K562 (cell line): Measurements from ENCODE around the gene TCOF1. TPM values are rescaled to one million over a fixed set of nuclear protein-coding genes. Genes with fewer than 3 reads are reported as not detected.
A peak's percentile ranks its signal among the peaks of the same experiment; 100 is the strongest.

Experiments
- ATAC-seq: fragments of 200-7000 bp; cut with Tn5 transposase; 3 replicates; pipeline ENCODE4 v1.9.1; 2020; ENCODE audit warnings: moderate library complexity
- BruUV-seq: library from RNA; stranded (reverse); fragments of 400-500 nt; replicated peaks from 2 replicates; lab custom pipeline; 2021; lab: Mats Ljungman, UMichigan
- CTCF ChIA-PET: fragments of 300-600 bp; formaldehyde crosslinking; extraction: SDS; loops from one replicate; lab custom pipeline; 2021; ENCODE audit warnings: low intra/inter-chr PET ratio; lab: Yijun Ruan, JAX
- POLR2A ChIA-PET: fragments of 300-600, 350-650 bp; sonication (Branson Sonifier 250); formaldehyde crosslinking; extraction: SDS; loops from one replicate; lab custom pipeline; 2021; ENCODE audit warnings: antibody characterized with exemption, inconsistent platforms; lab: Yijun Ruan, JAX
- DNase-seq, 4 experiments: peaks; one replicate each; pipeline versions ENCODE4 v3.0.0 to v3.0.0-alpha.2; 2011 to 2018; ENCODE audit warnings: low spot score in 3 of 4, mixed read lengths in 3 of 4; ENCODE audit errors: extremely low read depth in 1 of 4
- FAIRE-seq: peaks from 2 replicates; lab custom pipeline; 2011; peaks lifted over from hg19 to GRCh38; lab: Jason Lieb, UNC
- H2AFZ ChIP-seq: 2 replicates; pipeline ENCODE4 v1.6.0; 2011; ENCODE audit warnings: low read depth, low read length, control low read depth, inconsistent platforms
- H3K27ac ChIP-seq: fragments of 200-600 bp; 3 replicates; pipeline ENCODE4 v1.8.0; 2011; ENCODE audit warnings: low read depth, mild to moderate bottlenecking, control low read depth, inconsistent platforms, low read length, moderate library complexity, mixed read lengths; ENCODE audit errors: extremely low read depth
- H3K27me3 ChIP-seq, 2 experiments: fragments of 300-600 bp in 1 of 2; 2 replicates in 1 of 2; 3 replicates in 1 of 2; pipeline versions ENCODE4 v1.6.0 to v1.8.0; 2011; ENCODE audit warnings: inconsistent platforms in 2 of 2, low read length in 2 of 2, mild to moderate bottlenecking in 1 of 2, mixed read lengths in 1 of 2, moderate library complexity in 1 of 2; ENCODE audit not compliant: control insufficient read depth in 2 of 2, insufficient read depth in 2 of 2
- H3K36me3 ChIP-seq: fragments of 300-600 bp; 3 replicates; pipeline ENCODE4 v1.8.0; 2011; ENCODE audit warnings: mild to moderate bottlenecking, low read length, inconsistent platforms; ENCODE audit not compliant: control insufficient read depth, insufficient read depth
- H3K4me1 ChIP-seq, 2 experiments: fragments of 200-600 bp in 1 of 2; replicated peaks in 1 of 2; 2 replicates in 1 of 2; 3 replicates in 1 of 2; pipeline versions ENCODE4 v1.5.1 to v1.8.0; 2011; ENCODE audit warnings: inconsistent platforms in 2 of 2, low read length in 2 of 2, mild to moderate bottlenecking in 1 of 2, mixed read lengths in 1 of 2, moderate library complexity in 1 of 2; ENCODE audit not compliant: control insufficient read depth in 2 of 2, insufficient read depth in 2 of 2
- H3K4me2 ChIP-seq: 2 replicates; pipeline ENCODE4 v1.6.1; 2011; ENCODE audit warnings: low read length, control low read depth, inconsistent platforms, mixed read lengths; ENCODE audit not compliant: insufficient read depth
- H3K4me3 ChIP-seq: fragments of 200-600 bp; sonication (generic), shearing (Covaris generic); 2 replicates; pipeline ENCODE4 v1.5.1; 2016; ENCODE audit warnings: control low read depth, inconsistent platforms
- H3K79me2 ChIP-seq: fragments of 200-600 bp; 3 replicates; pipeline ENCODE4 v1.8.0; 2011; ENCODE audit warnings: low read length, inconsistent platforms; ENCODE audit not compliant: control insufficient read depth, insufficient read depth
- H3K9ac ChIP-seq, 2 experiments: 2 replicates each; pipeline versions ENCODE4 v1.6.0 to v1.6.1; 2011; ENCODE audit warnings: low read depth in 2 of 2, low read length in 2 of 2, control low read depth in 1 of 2, inconsistent platforms in 1 of 2, mild to moderate bottlenecking in 1 of 2, mixed read lengths in 1 of 2; ENCODE audit not compliant: insufficient read depth in 1 of 2
- H3K9me1 ChIP-seq: one replicate; pipeline ENCODE4 v1.6.0; 2011; ENCODE audit warnings: inconsistent platforms, mild to moderate bottlenecking, low read length, moderate library complexity; ENCODE audit not compliant: control insufficient read depth, insufficient read depth
- H3K9me3 ChIP-seq: replicated peaks from 2 replicates; pipeline ENCODE4 v1.5.1; 2011; ENCODE audit warnings: low read depth, low read length, inconsistent platforms; ENCODE audit not compliant: control insufficient read depth, insufficient read depth
- H4K20me1 ChIP-seq: replicated peaks from 2 replicates; pipeline ENCODE4 v1.6.1; 2011; ENCODE audit warnings: low read length, inconsistent platforms, mixed read lengths; ENCODE audit not compliant: control insufficient read depth, insufficient read depth
- ATF3 ChIP-seq, 2 experiments: fragments of 450-650 bp in 1 of 2; sonication (generic) in 1 of 2; formaldehyde crosslinking in 1 of 2; IDR thresholded peaks in 1 of 2; conservative IDR thresholded peaks in 1 of 2; 2 replicates each; pipeline versions ENCODE4 v1.6.1 to v1.8.1; 2016 to 2023; ENCODE audit warnings: mild to moderate bottlenecking in 2 of 2, moderate library complexity in 2 of 2, inconsistent platforms in 1 of 2, missing genetic modification reagents in 1 of 2
- E2F3 ChIP-seq: fragments of 250-450 bp; sonication (Bioruptor Pico); IDR thresholded peaks from 2 replicates; pipeline ENCODE4 v1.4.0; 2020; ENCODE audit warnings: mild to moderate bottlenecking
- FOXK1 ChIP-seq: sonication (generic); formaldehyde crosslinking; IDR thresholded peaks from 2 replicates; pipeline ENCODE4 v1.8.0; 2022; ENCODE audit warnings: missing genetic modification reagents, mild to moderate bottlenecking, borderline replicate concordance
- HMG20A ChIP-seq: fragments of 450-650 bp; formaldehyde crosslinking; conservative IDR thresholded peaks from 2 replicates; pipeline ENCODE4 v1.4.0; 2020; ENCODE audit warnings: mild to moderate bottlenecking, mixed read lengths
- POLR2A ChIP-seq: fragments of 450-650 bp; conservative IDR thresholded peaks from 2 replicates; pipeline ENCODE4 v1.6.1; 2016
- POLR2G ChIP-seq: fragments of 200-400 bp; formaldehyde crosslinking; IDR thresholded peaks from 2 replicates; pipeline ENCODE4 v1.6.1; 2017; ENCODE audit warnings: low read depth, mild to moderate bottlenecking, antibody characterized with exemption, low read length, moderate library complexity
- SOX6 ChIP-seq: fragments of 450-650 bp; IDR thresholded peaks from 2 replicates; pipeline ENCODE4 v1.6.1; 2014; ENCODE audit warnings: mild to moderate bottlenecking
- TEAD2 ChIP-seq: fragments of 450-650 bp; IDR thresholded peaks from 2 replicates; pipeline ENCODE4 v1.6.1; 2016; ENCODE audit warnings: missing genetic modification characterization, control low read depth, missing compliant biosample characterization
- ZNF134 ChIP-seq: fragments of 250-450 bp; sonication (Bioruptor Pico); conservative IDR thresholded peaks from 2 replicates; pipeline ENCODE4 v1.4.0; 2020
- ZNF143 ChIP-seq: sonication (generic); formaldehyde crosslinking; IDR thresholded peaks from 2 replicates; pipeline ENCODE4 v1.9.0; 2022; ENCODE audit warnings: mild to moderate bottlenecking, missing genetic modification reagents
- ZNF347 ChIP-seq: fragments of 450-650 bp; formaldehyde crosslinking; IDR thresholded peaks from 2 replicates; pipeline ENCODE4 v1.4.0; 2020; ENCODE audit warnings: low read depth, mild to moderate bottlenecking, moderate library complexity
- ZNF551 ChIP-seq: fragments of 250-450 bp; sonication (Bioruptor Pico); IDR thresholded peaks from 2 replicates; pipeline ENCODE4 v1.5.0; 2021; ENCODE audit warnings: mild to moderate bottlenecking, moderate library complexity
- ZNF57 ChIP-seq: fragments of 450-650 bp; formaldehyde crosslinking; IDR thresholded peaks from 2 replicates; pipeline ENCODE4 v1.4.0; 2020; ENCODE audit warnings: mild to moderate bottlenecking, moderate library complexity
- ZNF76 ChIP-seq: fragments of 250-450 bp; sonication (Bioruptor Pico); IDR thresholded peaks from 2 replicates; pipeline ENCODE4 v1.4.0; 2020; ENCODE audit warnings: mild to moderate bottlenecking, moderate library complexity, borderline replicate concordance
- WGBS: fragments of 100-300 bp; shearing (Covaris generic); methylation state at CpG from one replicate; pipeline ENCODE4 v1.1.6; 2016; ENCODE audit warnings: low coverage, mixed read lengths; ENCODE audit not compliant: insufficient coverage; ENCODE audit errors: missing lambda C conversion rate; 5-methylcytosine and 5-hydroxymethylcytosine counted together
- in situ Hi-C: fragments of 300-500 bp; cut with MboI; formaldehyde crosslinking; loops from 4 replicates; pipeline ENCODE4 v1.15.0; 2018; ENCODE audit warnings: inconsistent platforms, mixed read lengths
- intact Hi-C: fragments of 100-400 bp; cut with micrococcal nuclease; formaldehyde crosslinking; loops from 2 replicates; pipeline ENCODE4 v1.14.2; 2022
- polyA plus RNA-seq, 8 experiments: library from polyadenylated mRNA; depleted of rRNA in 4 of 8; stranded (reverse) in 5 of 8; unstranded in 3 of 8; fragments of >200 nt; fragmentation: Nextera tagmentation in 2 of 8; fragmentation: Illumina TruSeq in 1 of 8; extraction: Ambion mirVana in 2 of 8; extraction: Trizol in 1 of 8; gene quantifications; 2 replicates each; pipeline versions ENCODE4 v1.2.1 to v1.2.3, GENCODE V29; 2011 to 2014; ENCODE audit warnings: inconsistent platforms in 1 of 8, missing spikeins in 1 of 8
- total RNA-seq, 7 experiments: library from RNA; depleted of rRNA in 6 of 7; stranded (reverse); fragments of >200 nt in 6 of 7; fragmentation: Illumina TruSeq in 2 of 7; extraction: Trizol in 2 of 7; gene quantifications; 2 replicates each; pipeline versions ENCODE4 v1.2.1 to v1.2.3, GENCODE V29; 2011 to 2021; ENCODE audit warnings: low replicate concordance in 1 of 7

TCOF1 gene
- total and polyA plus RNA-seq, 9 of the 15 experiments (the other 6 are each of a cell fraction or from before 2014, with no cell fraction given) = 9.8 to 134 (median 61.7) TPM

- ChIA-PET CTCF (no interaction called here), POLR2A (interaction anchor here (0.6 to 2.2 kb wide), 3 partner anchors 9 to 38 kb away, joined by 3 to 7 read pairs (median 3); no protein-coding TSS in a partner anchor)
- Histone ChIP-seq H3K4me2 (no peak overlapping the region), H2AFZ (no peak overlapping the region), H3K27ac (no peak overlapping the region), H3K9ac (peak overlapping the region in 1 of 2 experiments; percentile 71; a peak in 1 of 4 replicates), H3K4me3 (no peak overlapping the region), H3K9me1 (peaks cover 8% of the 10 kb centered on the region), H4K20me1 (peaks cover 4% of the 10 kb centered on the region), H3K27me3 (no peaks in the 10 kb centered on the region), H3K36me3 (peaks cover 55% of the 10 kb centered on the region; the same call in 2 of the 3 replicates), H3K4me1 (peaks cover 5 to 10% of the 10 kb centered on the region in 2 experiments; a peak in 3 of 5 replicates), H3K79me2 (no peaks in the 10 kb centered on the region), H3K9me3 (no peaks in the 10 kb centered on the region)
- DNase-seq = no peak
- no TSS peak for BruUV-seq
- TF ChIP-seq POLR2A = peak; percentile 21; the same call in 1 of the 2 replicates
- no peak for TF ChIP-seq ZNF551
- intact Hi-C loops = no loop called here
- in situ Hi-C loops = no loop called here
- ATAC-seq = no peak; the same call in 2 of the 3 replicates
- 66% methylated on average over 11 of the region's 11 CpGs for WGBS
- FAIRE-seq = no peak
Measured at GRCh38 chr5:150401376-150402228, 44.1 kb downstream of the TCOF1 start.

GRCh38 chr5:150402229-150402773, 44.8 kb downstream of the TCOF1 start:
- peaks cover 10 to 11% of the 10 kb centered on the region in 2 experiments; a peak in 3 of 5 replicates for H3K4me1 ChIP-seq
- in situ Hi-C loops = no loop called here
- intact Hi-C loops = no loop called here
- no peak for TF ChIP-seq TEAD2
- TF ChIP-seq E2F3 (CRISPR knock-in tag) = no peak
- no peak for TF ChIP-seq ZNF76 (CRISPR knock-in tag)
- TF ChIP-seq HMG20A = no peak
- no peak for TF ChIP-seq ZNF143 (CRISPR knock-in tag)
- TF ChIP-seq ZNF134 (CRISPR knock-in tag) = no peak
- TF ChIP-seq ZNF57 (CRISPR knock-in tag) = no peak
- no peak for TF ChIP-seq FOXK1
- no peak for TF ChIP-seq ATF3 (IDR thresholded peaks at IDR 0.05)
- no peak for TF ChIP-seq ATF3 (CRISPR knock-in tag; conservative IDR thresholded peaks at IDR 0.05)
- no peak for TF ChIP-seq SOX6
- no peak for TF ChIP-seq POLR2G
- no peak for TF ChIP-seq ZNF347

More at GRCh38 chr5:150402229-150402773, 44.8 kb downstream of the TCOF1 start:
- Histone ChIP-seq H3K27ac (no peak overlapping the region), H3K9ac (peak overlapping the region in 1 of 2 experiments; percentile 41; a peak in 1 of 4 replicates), H3K27me3 (no peaks in the 10 kb centered on the region), H3K4me2 (no peak overlapping the region), H4K20me1 (peaks cover 4% of the 10 kb centered on the region), H3K9me1 (peaks cover 8% of the 10 kb centered on the region), H3K4me3 (no peak overlapping the region), H2AFZ (no peak overlapping the region), H3K9me3 (no peaks in the 10 kb centered on the region), H3K79me2 (no peaks in the 10 kb centered on the region), H3K36me3 (peaks cover 50% of the 10 kb centered on the region; the same call in 2 of the 3 replicates)
- CTCF ChIA-PET = no interaction called here
- FAIRE-seq (no peak), DNase-seq (no peak), ATAC-seq (no peak)
- POLR2A ChIA-PET = no interaction called here
- BruUV-seq = no TSS peak
- WGBS = 63% methylated on average over 4 of the region's 4 CpGs
